Activated T-helper 1 cell treated with anti-CD3 and anti-CD28 coated beads, Interleukin-12 subunit alpha, Interleukin-12 subunit beta, Interleukin-2, Interleukin-4 antibody, amounts not matched to agents 30 ng/mL and 10 ng/mL and 1 ng/mL, durations not matched to agents 14 hours and 24 hours and 36 hours (primary cell): ENCODE data around the gene GNG4. TPM values are rescaled to one million over a fixed set of nuclear protein-coding genes. Genes with fewer than 3 reads are reported as not detected.
A peak's percentile ranks its signal among the peaks of the same experiment; 100 is the strongest.
"Not testable (repeated sequence)": the region's sequence is repeated elsewhere in the genome, so short reads cannot be mapped to it uniquely, and the experiment has no call there.

Experiments
- DNase-seq: peaks from one replicate; pipeline ENCODE4 v3.0.0; 2021; ENCODE audit warnings: low spot score
- H3K27ac Mint-ChIP-seq: one replicate; pipeline ENCODE4 v1.8.0; 2021; ENCODE audit warnings: mild to moderate bottlenecking, mixed read lengths
- H3K27me3 Mint-ChIP-seq: one replicate; pipeline ENCODE4 v1.8.0; 2022; ENCODE audit warnings: mild to moderate bottlenecking, moderate library complexity, mixed read lengths; ENCODE audit not compliant: insufficient read depth
- H3K36me3 Mint-ChIP-seq: one replicate; pipeline ENCODE4 v1.8.0; 2021; ENCODE audit warnings: low read depth, mixed read lengths
- H3K4me1 Mint-ChIP-seq: one replicate; pipeline ENCODE4 v1.8.0; 2021; ENCODE audit warnings: low read depth, mixed read lengths
- H3K4me3 Mint-ChIP-seq: one replicate; pipeline ENCODE4 v1.8.0; 2021; ENCODE audit warnings: mild to moderate bottlenecking, moderate library complexity, mixed read lengths
- H3K9me3 Mint-ChIP-seq: one replicate; pipeline ENCODE4 v1.8.0; 2021; ENCODE audit warnings: mixed read lengths
- intact Hi-C: fragments of 100-400 bp; cut with micrococcal nuclease; formaldehyde crosslinking; loops from one replicate; pipeline ENCODE4 v1.15.1; 2024
- total RNA-seq: library from RNA; stranded (reverse); gene quantifications from 2 replicates; pipeline ENCODE4 v1.2.3, GENCODE V29; 2022

The GNG4 gene
- total RNA-seq, 1 donor from 2014 or later, result 103 TPM

- no peak overlapping the region for H3K27ac Mint-ChIP-seq
- intact Hi-C loops, result no loop called here
- DNase-seq, result no peak
- H3K4me3 Mint-ChIP-seq, result no peak overlapping the region
- H3K9me3 Mint-ChIP-seq, result peaks cover 4% of the 10 kb centered on the region
- H3K27me3 Mint-ChIP-seq, result no peaks in the 10 kb centered on the region
- no peaks in the 10 kb centered on the region for H3K4me1 Mint-ChIP-seq
- H3K36me3 Mint-ChIP-seq, result peaks cover 31% of the 10 kb centered on the region
Measured at GRCh38 chr1:235663628-235664027, 14.0 kb upstream of the GNG4 start.

- Mint-ChIP-seq H3K4me1 (no peaks in the 10 kb centered on the region), H3K27ac (no peak overlapping the region), H3K36me3 (peaks cover 25% of the 10 kb centered on the region)
Measured at GRCh38 chr1:235661568-235661967, 12.0 kb upstream of the GNG4 start.

GRCh38 chr1:235659186-235659771, 9.7 kb upstream of the GNG4 start:
- no peaks in the 10 kb centered on the region for H3K4me1 Mint-ChIP-seq
- peaks cover 3% of the 10 kb centered on the region for H3K27me3 Mint-ChIP-seq
- H3K4me3 Mint-ChIP-seq, result no peak overlapping the region
- no peak overlapping the region for H3K27ac Mint-ChIP-seq
- peaks cover 22% of the 10 kb centered on the region for H3K36me3 Mint-ChIP-seq
- intact Hi-C loops, result no loop called here
- no peak for DNase-seq
- no peaks in the 10 kb centered on the region for H3K9me3 Mint-ChIP-seq

More at GRCh38 chr1:235661568-235661967, 12.0 kb upstream of the GNG4 start:
- H3K27me3 Mint-ChIP-seq, result peaks cover 3% of the 10 kb centered on the region
- intact Hi-C loops, result no loop called here
- no peak overlapping the region for H3K4me3 Mint-ChIP-seq
- H3K9me3 Mint-ChIP-seq, result no peaks in the 10 kb centered on the region
- DNase-seq, result no peak

DNA sequence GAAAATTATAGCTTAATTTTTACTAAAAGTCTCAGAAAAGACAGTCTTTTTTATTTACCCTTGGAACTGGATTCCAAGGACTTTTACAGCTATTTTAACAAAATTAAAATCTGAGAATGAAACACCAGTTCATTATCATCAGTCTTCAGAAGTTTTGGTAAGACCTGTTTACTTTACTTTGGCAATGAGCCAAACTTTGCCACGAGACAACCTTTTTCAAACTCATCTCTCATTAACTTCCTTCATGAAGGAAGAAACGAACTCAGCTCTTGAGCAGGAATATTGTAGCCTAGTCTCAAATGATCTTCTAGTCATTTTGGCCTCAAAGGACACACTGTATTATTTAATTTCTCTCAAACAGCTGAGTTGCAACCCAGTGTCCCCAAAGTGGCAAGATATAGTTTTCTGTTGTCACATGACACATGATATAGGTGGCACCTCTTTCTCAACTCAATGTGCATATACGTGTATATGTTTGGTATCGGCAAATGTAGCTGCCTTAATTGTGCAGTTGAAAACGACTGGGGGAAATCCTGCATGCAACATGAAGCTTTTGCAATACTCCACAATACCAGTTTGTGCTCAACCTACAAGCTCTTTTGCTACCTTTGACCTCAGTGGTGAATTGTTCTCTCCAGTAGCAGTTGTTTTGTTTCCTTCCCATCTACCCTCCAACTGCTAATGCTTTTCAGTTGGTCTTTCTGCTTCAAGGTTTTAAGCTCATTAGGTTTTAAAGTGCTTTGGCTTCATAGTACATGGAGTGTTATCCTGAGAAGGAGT, 8.4 kb upstream of the GNG4 start:
- Mint-ChIP-seq H3K4me1 (no peaks in the 10 kb centered on the region), H3K4me3 (no peak overlapping the region), H3K27ac (no peak overlapping the region), H3K9me3 (no peaks in the 10 kb centered on the region), H3K36me3 (peaks cover 18% of the 10 kb centered on the region), H3K27me3 (peaks cover 13% of the 10 kb centered on the region)
- DNase-seq, result no peak
- intact Hi-C loops, result no loop called here

DNA sequence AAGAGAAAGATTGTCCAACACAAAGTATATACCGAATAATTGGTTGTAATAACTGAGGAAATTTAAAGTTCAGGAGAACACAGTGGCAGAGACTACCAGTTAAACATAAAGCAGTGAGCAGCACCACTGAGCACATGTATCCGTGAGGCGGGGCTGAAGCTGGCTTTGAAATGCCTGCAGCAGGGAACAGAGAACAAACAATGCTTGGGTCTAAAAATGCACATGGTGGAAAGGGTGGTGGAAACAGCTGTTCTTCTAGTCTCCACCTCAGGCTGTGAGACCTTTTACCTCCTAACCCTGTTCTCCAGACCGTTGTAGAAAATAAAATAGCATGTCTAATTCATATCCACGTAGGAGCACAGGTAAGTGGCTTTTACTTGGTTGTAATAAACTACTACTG, 7.7 kb upstream of the GNG4 start:
- no peaks in the 10 kb centered on the region for H3K4me1 Mint-ChIP-seq
- no peak for DNase-seq
- no peaks in the 10 kb centered on the region for H3K9me3 Mint-ChIP-seq
- no peak overlapping the region for H3K27ac Mint-ChIP-seq
- H3K36me3 Mint-ChIP-seq, result peaks cover 16% of the 10 kb centered on the region
- peaks cover 19% of the 10 kb centered on the region for H3K27me3 Mint-ChIP-seq
- no peak overlapping the region for H3K4me3 Mint-ChIP-seq
- intact Hi-C loops, result no loop called here

- H3K27ac Mint-ChIP-seq, result no peak overlapping the region
- H3K27me3 Mint-ChIP-seq, result peaks cover 47% of the 10 kb centered on the region
- no peak overlapping the region for H3K4me3 Mint-ChIP-seq
- no peaks in the 10 kb centered on the region for H3K9me3 Mint-ChIP-seq
- no peak for DNase-seq
- peaks cover 10% of the 10 kb centered on the region for H3K36me3 Mint-ChIP-seq
- peaks cover 20% of the 10 kb centered on the region for H3K4me1 Mint-ChIP-seq
- intact Hi-C loops, result no loop called here
Measured at GRCh38 chr1:235652364-235652763, 2.8 kb upstream of the GNG4 start.

GRCh38 chr1:235651170-235651806, 1.7 kb upstream of the GNG4 start:
- Mint-ChIP-seq H3K4me3 (peak overlapping the region; percentile 70), H3K9me3 (no peaks in the 10 kb centered on the region), H3K27ac (peak overlapping the region; percentile 50), H3K4me1 (peaks cover 31% of the 10 kb centered on the region), H3K27me3 (peaks cover 55% of the 10 kb centered on the region), H3K36me3 (peaks cover 15% of the 10 kb centered on the region)
- no peak for DNase-seq
- intact Hi-C loops, result no loop called here

DNA sequence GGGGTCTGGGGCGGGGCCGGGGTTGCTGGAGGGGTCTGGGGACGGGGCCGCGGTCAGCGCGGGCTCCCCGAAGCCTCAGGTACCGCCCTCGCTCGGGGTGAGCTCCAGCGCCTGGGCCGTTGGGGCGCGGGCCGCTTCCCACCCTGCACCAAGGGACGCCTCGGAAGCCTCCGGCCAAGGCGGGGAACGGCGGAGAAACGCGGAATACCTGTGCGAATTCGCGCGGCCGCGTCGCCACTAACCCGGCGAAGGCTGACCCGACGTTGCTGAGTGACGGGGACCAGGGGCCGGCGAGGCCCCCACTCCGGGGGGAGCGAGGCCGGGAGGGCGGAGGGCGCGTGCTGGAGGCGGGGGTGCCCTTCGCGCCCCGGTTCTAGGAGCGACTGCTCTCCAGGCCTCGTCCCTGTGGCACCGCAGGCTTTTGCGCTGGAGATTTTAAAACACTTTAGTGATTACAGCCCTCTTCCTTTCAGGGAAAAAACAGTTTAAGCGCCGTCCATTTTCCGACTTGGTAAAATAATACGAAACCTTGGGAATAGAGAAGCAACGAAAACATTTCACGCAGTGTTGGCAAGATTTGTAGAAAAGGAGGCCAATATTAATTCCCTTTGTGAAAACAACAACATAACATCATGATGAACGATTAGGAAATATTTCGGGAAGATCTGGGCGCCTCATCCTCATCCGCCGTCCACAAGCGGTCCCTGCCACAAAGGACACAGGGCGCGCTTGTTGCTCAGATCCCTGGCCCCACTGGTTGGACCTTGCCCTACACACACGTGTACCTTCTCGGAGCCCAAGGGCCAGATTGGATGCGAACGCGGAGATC, 971 bp upstream of the GNG4 start:
- intact Hi-C loops, result loop anchor here (1.0 kb wide), 1 partner anchor 8 kb away; no protein-coding TSS in a partner anchor
- peaks cover 17% of the 10 kb centered on the region for H3K36me3 Mint-ChIP-seq
- no peaks in the 10 kb centered on the region for H3K9me3 Mint-ChIP-seq
- H3K27me3 Mint-ChIP-seq, result peaks cover 60% of the 10 kb centered on the region
- H3K4me1 Mint-ChIP-seq, result peaks cover 37% of the 10 kb centered on the region
- peak overlapping the region; percentile 50 for H3K27ac Mint-ChIP-seq
- peak overlapping the region; percentile 70 for H3K4me3 Mint-ChIP-seq
- DNase-seq, result no peak

- Mint-ChIP-seq H3K27me3 (peaks cover 62% of the 10 kb centered on the region), H3K36me3 (peaks cover 17% of the 10 kb centered on the region), H3K4me3 (peak overlapping the region; percentile 95), H3K27ac (peak overlapping the region; percentile 89), H3K4me1 (peaks cover 44% of the 10 kb centered on the region), H3K9me3 (no peaks in the 10 kb centered on the region)
- intact Hi-C loops, result loop anchor here (10.0 kb wide), 2 partner anchors 524 to 746 kb away; partner anchors contain the start of genes EDARADD and TOMM20
- DNase-seq, result peak; percentile 57
Measured at GRCh38 chr1:235648954-235649367, 623 bp downstream of the GNG4 start.

DNA sequence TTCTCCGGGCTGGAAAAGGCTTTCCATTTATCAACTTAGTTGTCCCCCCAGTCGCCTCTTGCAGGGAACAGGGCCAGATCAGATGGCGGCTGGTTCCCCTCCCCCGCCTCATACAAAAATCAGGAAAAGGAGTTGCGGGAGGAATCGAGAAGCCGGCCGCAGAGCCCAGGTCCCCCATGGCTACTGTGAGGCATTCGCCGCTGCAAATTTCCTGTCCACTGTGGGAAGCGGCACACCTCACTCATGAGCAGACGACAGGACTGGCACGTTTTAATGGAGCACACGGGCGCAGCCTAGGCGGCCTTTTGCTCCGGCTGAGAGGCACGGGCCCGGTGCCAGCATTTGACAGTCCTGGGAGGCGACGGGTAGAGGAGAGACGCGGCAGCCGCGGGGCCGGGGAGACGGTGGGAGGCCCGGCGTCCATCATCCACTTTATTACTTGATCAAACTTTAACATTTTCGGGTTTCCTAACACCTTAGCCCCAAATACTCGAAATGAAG, 1.1 kb downstream of the GNG4 start:
- intact Hi-C loops, result loop anchor here (10.0 kb wide), 2 partner anchors 524 to 746 kb away; partner anchors contain the start of genes EDARADD and TOMM20
- Mint-ChIP-seq H3K9me3 (no peaks in the 10 kb centered on the region), H3K4me1 (peaks cover 49% of the 10 kb centered on the region), H3K4me3 (peak overlapping the region; percentile 95), H3K27ac (peak overlapping the region; percentile 89), H3K27me3 (peaks cover 58% of the 10 kb centered on the region), H3K36me3 (peaks cover 18% of the 10 kb centered on the region)
- no peak for DNase-seq

DNA sequence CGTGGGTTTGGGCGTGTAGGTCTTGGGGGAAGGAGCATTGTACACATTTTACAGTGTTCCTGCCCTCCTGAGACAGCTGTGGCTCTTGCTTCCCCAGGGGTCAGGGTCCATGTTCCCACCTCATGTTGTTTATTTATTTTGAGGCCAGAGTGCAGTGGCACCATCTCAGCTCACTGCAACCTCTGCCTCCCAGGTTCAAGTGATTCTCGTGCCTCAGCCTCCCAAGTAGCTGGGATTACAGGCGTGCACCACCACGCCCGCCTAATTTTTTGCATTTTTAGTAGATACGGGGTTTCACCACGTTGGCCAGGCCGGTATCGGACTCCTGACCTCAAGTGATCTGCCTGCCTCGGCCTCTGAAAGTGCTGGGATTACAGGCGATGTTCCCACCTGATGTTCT, 2.0 kb downstream of the GNG4 start:
- Mint-ChIP-seq H3K4me1 (peaks cover 58% of the 10 kb centered on the region), H3K36me3 (peaks cover 18% of the 10 kb centered on the region), H3K4me3 (peak overlapping the region; percentile 95), H3K27ac (peak overlapping the region; percentile 5), H3K27me3 (peaks cover 48% of the 10 kb centered on the region)
- not testable (repeated sequence) for DNase-seq, H3K9me3 Mint-ChIP-seq
- intact Hi-C loops, result loop anchor here (10.0 kb wide), 2 partner anchors 523 to 747 kb away; partner anchors contain the start of genes EDARADD and TOMM20

DNA sequence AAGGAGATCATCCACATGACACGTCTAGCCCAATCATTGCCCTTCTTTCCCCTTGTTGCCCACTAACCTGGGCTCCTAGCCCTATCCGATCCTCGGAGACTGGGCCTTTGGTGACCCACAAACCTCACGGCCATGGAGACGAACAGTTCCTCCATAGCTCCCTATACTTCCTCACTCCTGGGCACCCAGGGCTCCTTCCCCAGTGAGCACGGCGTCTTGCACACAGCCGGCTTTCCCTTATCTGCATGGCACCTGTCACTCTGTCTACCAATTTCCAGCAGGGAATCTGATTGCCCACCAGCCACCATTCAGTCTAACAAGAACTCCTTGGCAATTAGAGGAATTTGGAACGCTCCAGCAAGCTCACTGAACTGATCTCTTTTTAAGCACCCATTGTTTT, 3.1 kb downstream of the GNG4 start:
- H3K9me3 Mint-ChIP-seq, result no peaks in the 10 kb centered on the region
- DNase-seq, result no peak
- peaks cover 39% of the 10 kb centered on the region for H3K27me3 Mint-ChIP-seq
- H3K27ac Mint-ChIP-seq, result no peak overlapping the region
- intact Hi-C loops, result loop anchor here (10.0 kb wide), 2 partner anchors 522 to 748 kb away; partner anchors contain the start of genes EDARADD and TOMM20
- H3K4me3 Mint-ChIP-seq, result peak overlapping the region; percentile 70
- peaks cover 68% of the 10 kb centered on the region for H3K4me1 Mint-ChIP-seq
- H3K36me3 Mint-ChIP-seq, result peaks cover 18% of the 10 kb centered on the region
